ENCODE results near the gene ATP5PD.
"Not testable (repeated sequence)": the region's sequence is repeated elsewhere in the genome, so short reads cannot be mapped to it uniquely, and the experiment has no call there.

The ATP5PD gene

GRCh38 chr17:75049057-75049456, 2.3 kb upstream of the ATP5PD start:
- DNase-seq, result no peak

GRCh38 chr17:75048249-75048878, 1.6 kb upstream of the ATP5PD start:
- no peak for DNase-seq

- DNase-seq, result no peak
These were observed 779 bp upstream of the ATP5PD start for GRCh38 chr17:75047398-75048098.

- DNase-seq, result not testable (repeated sequence)
These were observed 793 bp downstream of the ATP5PD start for GRCh38 chr17:75045946-75046406.

GRCh38 chr17:75044716-75045115, 2.1 kb downstream of the ATP5PD start:
- no peak for DNase-seq

GRCh38 chr17:75043789-75044188, 3.0 kb downstream of the ATP5PD start:
- DNase-seq, result not testable (repeated sequence)

- DNase-seq, result no peak
These were observed 5.0 kb downstream of the ATP5PD start for GRCh38 chr17:75041656-75042280.

GRCh38 chr17:75039238-75039637, 7.5 kb downstream of the ATP5PD start:
- no peak for DNase-seq

- DNase-seq, result peak; percentile 78
These were observed 10.0 kb downstream of the ATP5PD start for GRCh38 chr17:75036643-75037268.

GRCh38 chr17:75034236-75034908, 12.4 kb downstream of the ATP5PD start:
- peak; percentile 92 for DNase-seq

GRCh38 chr17:75033346-75034235, 13.2 kb downstream of the ATP5PD start:
- DNase-seq, result peak; percentile 94

GRCh38 chr17:75032720-75033280, 14.0 kb downstream of the ATP5PD start:
- DNase-seq, result peak; percentile 10

GRCh38 chr17:75031972-75032719, 14.6 kb downstream of the ATP5PD start:
- DNase-seq, result peak; percentile 73

GRCh38 chr17:75030161-75030560, 16.6 kb downstream of the ATP5PD start:
- DNase-seq, result no peak

GRCh38 chr17:75026650-75027049, 20.1 kb downstream of the ATP5PD start:
- not testable (repeated sequence) for DNase-seq

- DNase-seq, result not testable (repeated sequence)
These were observed 21.4 kb downstream of the ATP5PD start for GRCh38 chr17:75025398-75025734.

GRCh38 chr17:75024686-75025397, 21.9 kb downstream of the ATP5PD start:
- no peak for DNase-seq

GRCh38 chr17:75020331-75021110, 26.2 kb downstream of the ATP5PD start:
- no peak for DNase-seq

GRCh38 chr17:75019710-75020109, 27.1 kb downstream of the ATP5PD start:
- no peak for DNase-seq

Data from fibroblast of upper back skin (primary cell).